ENCODE data around the gene EXOC4. TPM values are rescaled to one million over a fixed set of nuclear protein-coding genes. Genes with fewer than 3 reads are reported as not detected.

EXOC4 gene
- total RNA-seq, 1 experiment from 2014 or later, result 75.8 TPM

- H2BK20ac ChIP-seq (ENCODE audit: low read depth, low read length, poor library complexity, severe bottlenecking), result no peak overlapping the region
- Mint-ChIP-seq H3K27me3 (ENCODE audit: low read depth) (no peaks in the 10 kb centered on the region), H3K9me3 (peaks cover 0 to 2% of the 10 kb centered on the region in 2 experiments; a peak in 2 of 5 replicates), H3K36me3 (ENCODE audit: insufficient read depth in 1 of 3, low read depth in 3 of 3) (peaks cover 0 to 6% (median 0%) of the 10 kb centered on the region in 3 experiments; a peak in 4 of 7 replicates), H3K4me1 (peaks cover 3 to 6% of the 10 kb centered on the region in 2 experiments; a peak in 3 of 4 replicates), H3K27ac (no peak overlapping the region), H3K4me3 (no peak overlapping the region)
- H3K9ac ChIP-seq (ENCODE audit: extremely low read depth, insufficient read length, low read length), result no peak overlapping the region
- no peak overlapping the region for H3T11ph ChIP-seq (ENCODE audit: low read length)
- no peak overlapping the region for H2AK5ac ChIP-seq (ENCODE audit: insufficient read length, low read length)
- H2BK15ac ChIP-seq (ENCODE audit: low read depth, low read length), result no peak overlapping the region
- peaks cover 2% of the 10 kb centered on the region; the same call in 1 of the 2 replicates for H3K4me1 ChIP-seq (ENCODE audit: insufficient read depth, low read length)
- no peak overlapping the region for H2BK12ac ChIP-seq (ENCODE audit: insufficient read length, low read depth, low read length)
- WGBS (ENCODE audit: extremely low coverage, insufficient read length, low lambda C conversion rate), result no CpG with 5 or more reads among the region's 1 CpG
- H3K18ac ChIP-seq (ENCODE audit: insufficient read length, low read depth, low read length), result no peak overlapping the region
- no peaks in the 10 kb centered on the region for H4K20me1 ChIP-seq (ENCODE audit: control insufficient read depth, insufficient read depth, insufficient read length)
- H3K14ac ChIP-seq (ENCODE audit: insufficient read depth, low read length), result no peak overlapping the region
- no peak overlapping the region for H2AFZ ChIP-seq (ENCODE audit: low read length)
- no peak overlapping the region for H2BK5ac ChIP-seq (ENCODE audit: insufficient read length, low read length)
- DNase-seq, result no peak
- no peaks in the 10 kb centered on the region for H3K27me3 ChIP-seq (ENCODE audit: insufficient read depth, low read length)
- no peak overlapping the region for H4K91ac ChIP-seq (ENCODE audit: insufficient read length, low read depth, low read length)
- TF ChIP-seq CTCF (conservative IDR thresholded peaks at IDR 0.05), result no peak
- H3K23ac ChIP-seq (ENCODE audit: insufficient read length, low read depth, low read length), result no peak overlapping the region
- H3K56ac ChIP-seq (ENCODE audit: insufficient read length, low read depth, low read length), result no peak overlapping the region
- H3K27ac ChIP-seq (ENCODE audit: insufficient read length, low read depth, low read length), result no peak overlapping the region
- no peaks in the 10 kb centered on the region for H3K23me2 ChIP-seq (ENCODE audit: insufficient read length, low read depth, low read length, poor library complexity, severe bottlenecking)
- H4K5ac ChIP-seq (ENCODE audit: insufficient read length, low read depth, low read length), result no peak overlapping the region
- no peaks in the 10 kb centered on the region for H3K79me1 ChIP-seq (ENCODE audit: insufficient read depth, low read depth, low read length, poor library complexity, severe bottlenecking)
- no peaks in the 10 kb centered on the region for H3K9me3 ChIP-seq (ENCODE audit: control insufficient read depth, low read depth, low read length)
- no peak overlapping the region for H3K4ac ChIP-seq (ENCODE audit: low read depth, low read length)
- H3K4me2 ChIP-seq (ENCODE audit: insufficient read depth, insufficient read length, low read length), result no peak overlapping the region
- H4K8ac ChIP-seq (replicated peaks; ENCODE audit: insufficient read length, low read depth, low read length), result no peak overlapping the region
- no peaks in the 10 kb centered on the region for H3K79me2 ChIP-seq (ENCODE audit: insufficient read depth, low read length)
- H2BK120ac ChIP-seq (ENCODE audit: low read depth, low read length, poor library complexity, severe bottlenecking), result no peak overlapping the region
Observed at GRCh38 chr7:133461421-133461820, 208.5 kb downstream of the EXOC4 start.
